ENCODE measurements around the gene ANTXR1.
"Not testable (repeated sequence)": the region's sequence is repeated elsewhere in the genome, so short reads cannot be mapped to it uniquely, and the experiment has no call there.

The ANTXR1 gene

GRCh38 chr2:69165091-69165880, 152.3 kb downstream of the ANTXR1 start:
- no peak for DNase-seq (ENCODE audit: low spot score)

GRCh38 chr2:69166465-69166811, 153.5 kb downstream of the ANTXR1 start:
- no peak for DNase-seq (ENCODE audit: low spot score)

- DNase-seq (ENCODE audit: low spot score) = no peak
Measured at GRCh38 chr2:69166812-69167468, 154.0 kb downstream of the ANTXR1 start.

GRCh38 chr2:69167469-69167822, 154.5 kb downstream of the ANTXR1 start:
- no peak for DNase-seq (ENCODE audit: low spot score)

GRCh38 chr2:69168144-69168813, 155.3 kb downstream of the ANTXR1 start:
- no peak for DNase-seq (ENCODE audit: low spot score)

GRCh38 chr2:69168950-69169654, 156.1 kb downstream of the ANTXR1 start:
- no peak for DNase-seq (ENCODE audit: low spot score)

- DNase-seq (ENCODE audit: low spot score) = peak; percentile 9
Measured at GRCh38 chr2:69169655-69170389, 156.8 kb downstream of the ANTXR1 start.

- DNase-seq (ENCODE audit: low spot score) = no peak
Measured at GRCh38 chr2:69170661-69171060, 157.7 kb downstream of the ANTXR1 start.

- DNase-seq (ENCODE audit: low spot score) = no peak
Measured at GRCh38 chr2:69171116-69171896, 158.3 kb downstream of the ANTXR1 start.

GRCh38 chr2:69171897-69172525, 159.0 kb downstream of the ANTXR1 start:
- no peak for DNase-seq (ENCODE audit: low spot score)

GRCh38 chr2:69173706-69174105, 160.7 kb downstream of the ANTXR1 start:
- no peak for DNase-seq (ENCODE audit: low spot score)

GRCh38 chr2:69174211-69174610, 161.2 kb downstream of the ANTXR1 start:
- DNase-seq (ENCODE audit: low spot score) = not testable (repeated sequence)

GRCh38 chr2:69175790-69176715, 163.1 kb downstream of the ANTXR1 start:
- DNase-seq (ENCODE audit: low spot score) = no peak

GRCh38 chr2:69177063-69177771, 164.2 kb downstream of the ANTXR1 start:
- DNase-seq (ENCODE audit: low spot score) = no peak

GRCh38 chr2:69177785-69178636, 165.0 kb downstream of the ANTXR1 start:
- DNase-seq (ENCODE audit: low spot score) = peak; percentile 3

- DNase-seq (ENCODE audit: low spot score) = no peak
Measured at GRCh38 chr2:69178756-69179155, 165.8 kb downstream of the ANTXR1 start.

GRCh38 chr2:69180227-69180626, 167.2 kb downstream of the ANTXR1 start:
- DNase-seq (ENCODE audit: low spot score) = no peak

- DNase-seq (ENCODE audit: low spot score) = no peak
Measured at GRCh38 chr2:69180974-69181373, 168.0 kb downstream of the ANTXR1 start.
